G401 (cell line): Measurements from ENCODE around the gene ABHD17A. TPM values are rescaled to one million over a fixed set of nuclear protein-coding genes. Genes with fewer than 3 reads are reported as not detected.
"Not testable (repeated sequence)": the region's sequence is repeated elsewhere in the genome, so short reads cannot be mapped to it uniquely, and the experiment has no call there.

Source experiments
- DNase-seq: peaks from one replicate; pipeline ENCODE4 v3.0.0-alpha.2; 2015; ENCODE audit warnings: low spot score
- in situ Hi-C: cut with HindIII; loops from 2 replicates; pipeline ENCODE4 v1.10.0; 2016; ENCODE audit warnings: low sequenced_read_pairs, mixed read lengths
- total RNA-seq: library from RNA; depleted of rRNA; stranded (reverse); fragments of >200 nt; shearing (Covaris generic); gene quantifications from 2 replicates; pipeline ENCODE4 v1.2.3, GENCODE V29; 2014

The ABHD17A gene
- total RNA-seq, 1 experiment from 2014 or later = 94.4 TPM

GRCh38 chr19:1884291-1884718 is 991 bp downstream of the ABHD17A start:
- in situ Hi-C loops = no loop called here

GRCh38 chr19:1883784-1884183 is 1.5 kb downstream of the ABHD17A start:
- DNase-seq = no peak
- in situ Hi-C loops = no loop called here

More at GRCh38 chr19:1884291-1884718, 991 bp downstream of the ABHD17A start:
- peak; percentile 17 for DNase-seq

- in situ Hi-C loops = no loop called here
- peak; percentile 15 for DNase-seq
Observed at GRCh38 chr19:1882786-1883692, 2.3 kb downstream of the ABHD17A start.

GRCh38 chr19:1882089-1882785 is 3.1 kb downstream of the ABHD17A start:
- peak; percentile 25 for DNase-seq
- in situ Hi-C loops = no loop called here

GRCh38 chr19:1881393-1882088 is 3.8 kb downstream of the ABHD17A start:
- in situ Hi-C loops = not testable (repeated sequence)

GRCh38 chr19:1880611-1881392 is 4.5 kb downstream of the ABHD17A start:
- peak; percentile 79 for DNase-seq
- in situ Hi-C loops = no loop called here

More at GRCh38 chr19:1881393-1882088, 3.8 kb downstream of the ABHD17A start:
- DNase-seq = not testable (repeated sequence)

GRCh38 chr19:1879982-1880381 is 5.3 kb downstream of the ABHD17A start:
- in situ Hi-C loops = not testable (repeated sequence)
- peak; percentile 14 for DNase-seq

GRCh38 chr19:1878583-1878982 is 6.7 kb downstream of the ABHD17A start:
- peak; percentile 73 for DNase-seq
- in situ Hi-C loops = not testable (repeated sequence)

GRCh38 chr19:1877280-1877660 is 8.0 kb downstream of the ABHD17A start:
- DNase-seq, in situ Hi-C loops: not testable (repeated sequence)

- in situ Hi-C loops, DNase-seq: not testable (repeated sequence)
Observed at GRCh38 chr19:1876496-1877279, 8.6 kb downstream of the ABHD17A start.

- DNase-seq = peak; percentile 93
- in situ Hi-C loops = no loop called here
Observed at GRCh38 chr19:1875646-1876495, 9.4 kb downstream of the ABHD17A start.

- in situ Hi-C loops, DNase-seq: not testable (repeated sequence)
Observed at GRCh38 chr19:1875265-1875645, 10.0 kb downstream of the ABHD17A start.

- DNase-seq = no peak
- in situ Hi-C loops = no loop called here
Observed at GRCh38 chr19:1874554-1875185, 10.6 kb downstream of the ABHD17A start.

- in situ Hi-C loops = no loop called here
- peak; percentile 65 for DNase-seq
Observed at GRCh38 chr19:1873524-1874473, 11.5 kb downstream of the ABHD17A start.

GRCh38 chr19:1872807-1873523 is 12.3 kb downstream of the ABHD17A start:
- DNase-seq = no peak
- in situ Hi-C loops = no loop called here
